ENCODE results near the gene NUP62CL.
A peak's percentile ranks its signal among the peaks of the same experiment; 100 is the strongest.
"Not testable (repeated sequence)": the region's sequence is repeated elsewhere in the genome, so short reads cannot be mapped to it uniquely, and the experiment has no call there.

NUP62CL gene

GRCh38 chrX:107205770-107206696, at the start of gene NUP62CL, which contains the start of gene DNAAF6:
Gene NUP62CL (minus strand): TSS chrX:107206433. CDS start chrX:107175146, 31,287 bp downstream.
Gene DNAAF6 (plus strand): TSS chrX:107206611. CDS start chrX:107212876, 6,265 bp downstream.
- peak; percentile 43 for DNase-seq (ENCODE audit: low read depth)

GRCh38 chrX:107228486-107228819, 22.2 kb upstream of the NUP62CL start:
- no peak for DNase-seq (ENCODE audit: low read depth)

DNA sequence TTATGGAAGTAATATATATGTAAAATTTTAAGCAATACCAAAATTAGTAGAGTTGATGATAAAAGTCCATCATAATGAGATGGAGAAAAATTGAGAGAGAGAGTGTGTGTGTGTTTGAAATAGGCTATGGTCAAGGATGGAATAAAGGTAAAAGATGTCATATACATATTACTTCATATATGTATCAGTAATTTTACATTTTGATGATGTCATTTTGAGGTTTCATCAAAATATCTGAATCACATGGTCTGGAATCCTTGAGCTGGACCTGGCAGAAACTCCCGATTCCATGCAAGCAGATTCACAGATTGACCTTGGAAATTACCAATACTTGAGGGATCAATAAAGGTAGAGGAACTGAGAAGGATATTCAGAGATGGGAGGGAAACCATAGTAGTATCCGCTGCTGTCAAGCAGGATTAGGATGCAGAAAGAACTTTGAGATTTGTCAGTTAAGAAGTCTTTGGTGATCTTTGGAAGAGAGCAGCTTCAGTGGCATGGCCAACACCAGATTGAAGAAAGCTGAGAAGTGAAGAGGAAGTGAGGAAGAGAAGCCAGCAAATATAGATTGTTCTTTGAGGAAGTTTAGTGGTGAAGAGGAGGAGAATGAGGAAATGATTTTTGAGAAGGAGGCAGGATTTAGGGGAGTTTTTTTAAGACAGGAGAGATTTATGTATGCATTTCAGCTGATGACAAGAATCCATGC, 21.7 kb upstream of the NUP62CL start:
- no peak for DNase-seq (ENCODE audit: low read depth)

DNA sequence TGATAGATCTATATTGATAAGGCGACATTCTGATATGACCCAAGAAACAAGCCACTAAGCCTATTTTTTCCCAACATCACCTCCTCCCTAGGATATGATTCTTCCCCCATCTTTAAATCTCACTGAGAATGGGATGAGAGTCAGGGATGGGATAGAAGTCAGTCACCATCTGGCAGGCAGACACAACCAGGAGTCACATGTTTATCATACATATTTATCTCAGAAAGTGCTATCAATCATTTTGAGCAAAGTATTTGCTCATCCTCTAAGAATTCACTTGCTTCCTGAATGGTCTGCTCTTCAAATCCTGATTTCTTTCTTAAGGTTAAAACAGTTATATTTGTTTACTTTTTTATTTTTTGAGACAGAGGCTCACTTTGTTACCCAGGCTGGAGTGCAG, 20.5 kb upstream of the NUP62CL start:
- no peak for DNase-seq (ENCODE audit: low read depth)

GRCh38 chrX:107213477-107213876, 7.2 kb upstream of the NUP62CL start:
- DNase-seq (ENCODE audit: low read depth): no peak

DNA sequence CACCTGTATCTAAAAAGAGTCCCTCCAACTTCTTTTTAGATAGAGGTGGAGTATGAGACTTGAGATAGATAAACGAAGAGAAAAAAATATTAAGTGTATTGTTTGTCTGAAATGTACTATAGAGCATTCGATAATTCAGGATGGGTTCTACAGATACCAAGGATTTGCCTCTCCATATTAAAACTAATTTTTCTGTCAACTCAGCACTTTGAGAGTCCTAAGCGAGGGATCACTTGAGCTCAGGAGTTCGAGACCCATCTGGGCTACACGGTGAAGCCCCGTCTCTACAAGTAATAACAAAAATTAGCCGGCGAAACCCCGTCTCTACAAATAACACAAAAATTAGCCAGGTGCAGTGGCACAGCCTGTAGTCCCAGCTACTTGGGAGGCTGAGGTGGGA, 1.7 kb upstream of the NUP62CL start:
- no peak for DNase-seq (ENCODE audit: low read depth)

DNA sequence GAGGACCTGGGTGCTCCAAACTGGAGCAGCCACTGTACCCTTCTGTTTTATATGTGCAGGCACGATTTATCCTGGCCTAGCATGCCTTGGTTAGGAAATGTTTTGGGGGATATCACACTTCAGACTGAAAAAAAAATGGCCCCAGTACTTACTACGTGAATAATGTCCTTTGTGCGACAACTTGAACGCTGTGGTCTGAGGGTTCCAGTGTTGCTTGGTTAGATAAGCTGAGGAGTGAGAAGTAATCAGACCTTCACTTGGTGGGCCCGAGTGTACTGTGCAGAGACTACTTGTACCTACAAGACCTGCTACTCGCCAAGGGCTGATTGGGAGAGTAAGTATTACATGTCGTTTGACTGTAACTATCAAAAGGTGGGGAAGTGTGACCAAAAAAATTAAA, 856 bp upstream of the NUP62CL start:
- no peak for DNase-seq (ENCODE audit: low read depth)

- DNase-seq (ENCODE audit: low read depth): no peak
Observed at GRCh38 chrX:107206697-107207065, 448 bp upstream of the NUP62CL start.

DNA sequence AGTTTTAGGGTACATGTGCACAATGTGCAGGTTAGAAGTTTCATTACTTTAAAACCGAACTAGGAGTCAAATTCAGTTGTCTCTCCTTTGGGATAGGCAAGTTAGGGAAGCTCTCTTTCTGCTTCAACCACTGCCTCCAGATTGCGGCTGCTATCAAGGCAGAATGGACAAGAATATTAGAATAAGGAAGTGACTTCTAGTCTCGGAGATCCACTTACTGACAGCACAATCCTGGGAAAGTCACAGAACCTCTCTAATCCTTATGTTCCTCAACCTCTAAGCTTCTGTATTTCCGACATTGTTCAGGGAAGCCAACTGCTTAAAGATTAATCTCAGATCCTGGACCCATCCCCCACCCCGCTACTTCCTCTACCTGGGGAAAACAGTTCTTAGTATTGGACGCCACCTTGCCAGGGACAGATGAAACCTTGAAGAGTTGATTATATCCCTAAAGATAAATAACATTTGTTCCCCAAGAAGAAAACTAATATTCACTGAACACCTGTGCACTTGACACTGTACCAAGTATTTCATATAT, 2.1 kb downstream of the NUP62CL start:
- no peak for DNase-seq (ENCODE audit: low read depth)

DNA sequence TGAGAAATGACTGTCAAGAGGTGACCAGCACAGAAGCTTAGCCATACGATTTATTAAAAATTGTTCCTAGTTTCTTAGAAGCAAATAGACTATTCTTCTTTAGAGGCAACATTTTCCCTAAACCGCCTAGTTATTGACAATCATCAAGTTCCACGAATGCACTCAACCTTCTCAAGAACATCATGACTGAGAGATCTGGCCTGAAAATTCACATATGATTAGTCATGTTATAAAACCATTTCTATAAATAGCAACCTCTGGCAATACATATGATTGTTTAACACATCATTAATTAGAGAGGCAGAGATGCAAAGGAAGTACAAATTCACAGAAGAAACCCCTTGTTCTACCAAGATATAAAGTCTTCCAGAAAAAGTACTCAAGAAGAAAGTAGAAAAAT, 6.7 kb downstream of the NUP62CL start:
- no peak for DNase-seq (ENCODE audit: low read depth)

DNA sequence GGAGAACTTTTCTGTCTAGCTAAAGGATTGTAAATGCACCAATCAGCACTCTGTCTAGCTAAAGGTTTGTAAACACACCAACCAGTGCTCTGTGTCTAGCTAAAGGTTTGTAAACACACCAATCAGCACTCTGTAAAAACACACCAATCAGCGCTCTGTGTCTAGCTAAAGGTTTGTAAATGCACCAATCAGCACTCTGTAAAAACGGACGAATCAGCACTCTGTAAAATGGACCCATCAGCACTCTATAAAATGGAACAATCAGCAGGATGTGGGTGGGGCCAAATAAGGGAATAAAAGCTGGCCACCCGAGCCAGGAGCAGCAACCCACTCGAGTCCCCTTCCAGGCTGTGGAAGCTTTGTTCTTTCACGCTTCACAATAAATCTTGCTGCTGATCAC, 8.2 kb downstream of the NUP62CL start:
- not testable (repeated sequence) for DNase-seq (ENCODE audit: low read depth)

GRCh38 chrX:107197319-107197718, 8.9 kb downstream of the NUP62CL start:
- no peak for DNase-seq (ENCODE audit: low read depth)

- DNase-seq (ENCODE audit: low read depth): no peak
Observed at GRCh38 chrX:107171369-107172102, 34.7 kb downstream of the NUP62CL start.

DNA sequence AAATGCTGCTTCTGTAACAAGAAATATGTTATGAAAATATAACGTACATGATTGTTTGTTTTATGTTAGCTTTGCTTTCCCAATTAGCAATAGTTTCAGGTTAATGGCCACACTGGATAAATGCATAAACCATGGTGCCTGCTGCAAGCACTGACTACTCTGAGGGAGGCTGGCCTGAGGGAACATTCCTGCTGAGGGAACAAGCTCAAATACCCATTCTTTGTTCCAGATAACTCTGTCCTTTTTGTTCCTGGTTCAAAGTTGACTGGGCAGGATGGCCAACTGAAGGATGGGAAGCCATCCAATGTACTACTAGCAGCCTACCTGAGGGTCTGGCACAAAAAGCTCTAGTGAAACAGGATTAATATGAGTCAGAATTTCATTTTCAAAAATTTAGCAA, 37.5 kb downstream of the NUP62CL start:
- DNase-seq (ENCODE audit: low read depth): no peak

GRCh38 chrX:107168257-107168656, 38.0 kb downstream of the NUP62CL start:
- DNase-seq (ENCODE audit: low read depth): no peak

DNA sequence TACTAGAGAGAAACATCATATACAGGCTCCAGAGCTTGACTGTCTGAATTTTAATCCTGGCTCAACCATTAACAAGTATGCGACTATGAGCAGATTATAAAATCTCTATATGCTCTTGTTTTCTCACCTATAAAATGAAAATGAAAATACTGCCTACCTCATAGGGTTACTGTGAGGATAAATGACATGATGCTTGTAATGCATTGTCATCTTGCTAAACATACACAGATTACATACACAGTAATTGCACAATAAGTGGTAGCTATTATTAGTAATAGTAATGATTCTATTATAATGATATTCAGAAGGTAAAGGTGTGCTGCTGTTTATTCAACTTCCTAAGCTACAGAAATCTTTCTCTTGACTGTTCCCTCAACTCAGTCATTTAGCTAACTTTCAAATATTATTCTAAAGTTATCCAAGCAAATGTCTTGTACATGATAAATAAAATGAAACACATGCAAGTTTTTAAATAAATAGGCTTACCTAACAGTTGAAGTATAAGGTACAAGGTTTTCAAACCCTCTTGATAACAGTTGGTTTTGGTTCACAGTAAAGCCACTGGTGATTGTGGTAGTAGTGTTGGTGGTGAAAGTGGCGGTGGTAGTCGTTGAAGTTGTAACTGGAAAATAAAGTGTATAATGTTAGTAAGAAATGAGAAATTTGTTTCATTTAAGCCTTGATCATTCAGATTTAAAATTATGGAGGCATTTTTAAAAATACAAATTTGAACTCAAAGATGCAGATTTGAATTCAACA, 38.9 kb downstream of the NUP62CL start:
- no peak for DNase-seq (ENCODE audit: low read depth)

DNA sequence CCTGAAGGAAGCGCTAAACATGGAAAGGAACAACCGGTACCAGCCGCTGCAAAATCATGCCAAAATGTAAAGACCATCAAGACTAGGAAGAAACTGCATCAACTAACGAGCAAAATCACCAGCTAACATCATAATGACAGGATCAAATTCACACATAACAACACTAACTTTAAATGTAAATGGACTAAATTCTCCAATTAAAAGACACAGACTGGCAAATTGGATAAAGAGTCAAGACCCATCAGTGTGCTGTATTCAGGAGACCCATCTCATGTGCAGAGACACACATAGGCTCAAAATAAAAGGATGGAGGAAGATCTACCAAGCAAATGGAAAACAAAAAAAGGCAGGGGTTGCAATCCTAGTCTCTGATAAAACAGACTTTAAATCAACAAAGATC, 48.6 kb downstream of the NUP62CL start:
- DNase-seq (ENCODE audit: low read depth): not testable (repeated sequence)

- not testable (repeated sequence) for DNase-seq (ENCODE audit: low read depth)
Observed at GRCh38 chrX:107155621-107156430, 50.4 kb downstream of the NUP62CL start.

DNA sequence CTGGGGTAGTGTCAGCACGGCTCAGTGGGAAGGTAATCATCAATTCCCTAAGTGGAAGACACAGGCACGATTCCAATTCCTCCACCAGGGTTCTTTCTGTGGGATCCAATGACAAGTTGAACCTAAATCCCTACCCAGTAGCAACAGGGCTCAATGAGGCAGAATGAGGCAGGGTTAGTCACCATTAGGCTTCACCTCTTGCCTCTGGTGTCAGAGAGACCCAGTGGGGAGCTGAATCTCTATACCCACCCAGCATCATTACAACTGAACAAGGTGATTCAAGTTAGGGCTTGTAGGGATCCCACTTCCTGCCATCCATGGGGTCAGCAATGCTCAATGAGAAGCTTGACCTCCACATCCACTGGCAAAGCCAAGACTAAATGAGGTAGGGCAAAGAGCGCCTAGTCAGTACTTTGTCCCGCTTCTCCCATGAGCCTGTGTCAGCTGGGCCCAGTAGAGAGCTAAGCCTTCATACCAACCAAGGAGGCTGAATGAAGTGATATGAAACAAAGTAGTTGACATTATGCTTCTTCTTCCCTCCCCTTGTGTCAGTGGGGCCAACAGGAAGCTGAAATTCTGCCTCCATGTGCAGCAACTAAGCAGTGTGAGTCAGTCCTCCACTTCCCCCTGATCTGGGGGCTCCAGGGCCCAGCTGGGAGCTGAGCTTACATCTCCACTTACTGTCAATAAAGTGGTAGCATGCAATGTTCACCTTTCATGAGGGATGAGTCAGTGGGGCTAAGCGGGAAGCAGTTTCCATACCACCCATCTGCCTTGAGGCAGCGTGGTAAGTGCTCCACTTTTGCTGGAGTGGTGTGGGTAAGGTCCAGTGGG, 51.2 kb downstream of the NUP62CL start:
- DNase-seq (ENCODE audit: low read depth): no peak

- no peak for DNase-seq (ENCODE audit: low read depth)
Observed at GRCh38 chrX:107153005-107153404, 53.2 kb downstream of the NUP62CL start.

Data from stimulated activated CD8-positive, alpha-beta memory T cell treated with anti-CD3 and anti-CD28 coated beads, Interleukin-12 subunit alpha, Interleukin-12 subunit beta, amount 100 ng/mL, for 1 hour (primary cell).